Tibial artery (tissue), 4 donors: ENCODE data around the gene LVRN.

ENCODE experiments used
- DNase-seq, 2 donors: peaks; one replicate each; pipeline ENCODE4 v3.0.0-alpha.2; 2019
- H3K27ac ChIP-seq, 2 donors: fragments of 200-600 bp; sonication (generic) in 1 of 2; 1 replicate in 1 of 2; 2 replicates in 1 of 2; pipeline ENCODE4 v1.5.1; 2018 to 2019; ENCODE audit warnings: mild to moderate bottlenecking in 1 of 2
- H3K27me3 ChIP-seq, 2 donors: fragments of 200-600 bp; sonication (generic) in 1 of 2; one replicate each; pipeline versions ENCODE4 v1.5.1 to v1.6.0; 2016 to 2019
- H3K36me3 ChIP-seq, 3 donors: fragments of 200-600 bp; sonication (generic) in 2 of 3; one replicate each; pipeline ENCODE4 v1.5.1; 2016 to 2019; ENCODE audit warnings: mild to moderate bottlenecking in 2 of 3
- H3K4me1 ChIP-seq, 4 donors: fragments of 200-600 bp; sonication (generic) in 2 of 4; 1 replicate in 3 of 4; 2 replicates in 1 of 4; pipeline ENCODE4 v1.5.1; 2016 to 2019
- H3K4me3 ChIP-seq, 2 donors: fragments of 200-600 bp; sonication (generic) in 1 of 2; 1 replicate in 1 of 2; 2 replicates in 1 of 2; pipeline ENCODE4 v1.5.1; 2018 to 2019; ENCODE audit warnings: mild to moderate bottlenecking in 2 of 2
- H3K9me3 ChIP-seq, 3 donors: fragments of 200-600 bp; sonication (generic) in 1 of 3; one replicate each; pipeline ENCODE4 v1.5.1; 2016 to 2019
- CTCF ChIP-seq, 2 experiments: fragments of 200-600 bp in 1 of 2; fragments of 450-650 bp in 1 of 2; IDR thresholded peaks; one replicate each; pipeline ENCODE4 v1.5.1; 2017 to 2019; ENCODE audit warnings: antibody characterized with exemption in 2 of 2, mild to moderate bottlenecking in 1 of 2, moderate library complexity in 1 of 2
- intact Hi-C: fragments of 100-400 bp; cut with DNase I; formaldehyde crosslinking; loops from one replicate; pipeline ENCODE4 v1.15.0; 2023; ENCODE audit warnings: low total_unique reads

LVRN gene

GRCh38 chr5:116035123-116035522 is 72.8 kb downstream of the LVRN start:
- no peak for DNase-seq
- Histone ChIP-seq H3K4me1 (no peaks in the 10 kb centered on the region), H3K27ac (no peak overlapping the region), H3K36me3 (no peaks in the 10 kb centered on the region), H3K9me3 (no peaks in the 10 kb centered on the region), H3K4me3 (no peak overlapping the region), H3K27me3 (no peaks in the 10 kb centered on the region)
- TF ChIP-seq CTCF (IDR thresholded peaks at IDR 0.05) = no peak
- intact Hi-C loops = no loop called here

- no peaks in the 10 kb centered on the region for H3K4me1 ChIP-seq
- no peak for DNase-seq
- H3K9me3 ChIP-seq = no peaks in the 10 kb centered on the region
- no peak overlapping the region for H3K4me3 ChIP-seq
- no peaks in the 10 kb centered on the region for H3K36me3 ChIP-seq
- no peaks in the 10 kb centered on the region for H3K27me3 ChIP-seq
- intact Hi-C loops = no loop called here
- H3K27ac ChIP-seq = no peak overlapping the region
- no peak for TF ChIP-seq CTCF (IDR thresholded peaks at IDR 0.05)
These were observed 75.1 kb downstream of the LVRN start for GRCh38 chr5:116037236-116037822.

- no peaks in the 10 kb centered on the region for H3K4me1 ChIP-seq
- intact Hi-C loops = no loop called here
- H3K9me3 ChIP-seq = no peaks in the 10 kb centered on the region
- TF ChIP-seq CTCF (IDR thresholded peaks at IDR 0.05) = no peak
- no peak overlapping the region for H3K4me3 ChIP-seq
- H3K36me3 ChIP-seq = no peaks in the 10 kb centered on the region
- DNase-seq = no peak
- peaks cover 0 to 3% of the 10 kb centered on the region in 2 donors for H3K27me3 ChIP-seq
- no peak overlapping the region for H3K27ac ChIP-seq
These were observed 76.5 kb downstream of the LVRN start for GRCh38 chr5:116038817-116039216.

GRCh38 chr5:116042375-116042774 is 80.1 kb downstream of the LVRN start:
- H3K4me3 ChIP-seq = no peak overlapping the region
- intact Hi-C loops = no loop called here
- no peaks in the 10 kb centered on the region for H3K4me1 ChIP-seq
- TF ChIP-seq CTCF (IDR thresholded peaks at IDR 0.05) = no peak
- H3K27ac ChIP-seq = no peak overlapping the region
- H3K9me3 ChIP-seq = no peaks in the 10 kb centered on the region
- no peak for DNase-seq
- H3K27me3 ChIP-seq = peaks cover 0 to 3% of the 10 kb centered on the region in 2 donors
- no peaks in the 10 kb centered on the region for H3K36me3 ChIP-seq

- H3K27me3 ChIP-seq = peaks cover 0 to 3% of the 10 kb centered on the region in 2 donors
- no peak for DNase-seq
- intact Hi-C loops = no loop called here
- no peak for TF ChIP-seq CTCF (IDR thresholded peaks at IDR 0.05)
- no peaks in the 10 kb centered on the region for H3K36me3 ChIP-seq
- H3K9me3 ChIP-seq = no peaks in the 10 kb centered on the region
- H3K27ac ChIP-seq = no peak overlapping the region
- H3K4me3 ChIP-seq = no peak overlapping the region
- no peaks in the 10 kb centered on the region for H3K4me1 ChIP-seq
These were observed 81.8 kb downstream of the LVRN start for GRCh38 chr5:116044073-116044472.

GRCh38 chr5:116045821-116046220 is 83.5 kb downstream of the LVRN start:
- TF ChIP-seq CTCF (IDR thresholded peaks at IDR 0.05) = no peak
- Histone ChIP-seq H3K27ac (no peak overlapping the region), H3K27me3 (peaks cover 0 to 3% of the 10 kb centered on the region in 2 donors), H3K9me3 (no peaks in the 10 kb centered on the region), H3K4me3 (no peak overlapping the region), H3K4me1 (no peaks in the 10 kb centered on the region), H3K36me3 (no peaks in the 10 kb centered on the region)
- intact Hi-C loops = no loop called here
- no peak for DNase-seq
